PFSK-1 (cell line): ENCODE results near the gene SNX8.

Source experiments
- FOXP2 ChIP-seq: optimal IDR thresholded peaks from 2 replicates; pipeline ENCODE3; 2011; ENCODE audit warnings: borderline replicate concordance, control low read depth, inconsistent platforms; ENCODE audit not compliant: insufficient read depth; ENCODE audit errors: extremely low read length, extremely low read depth
- POLR2AphosphoS5 ChIP-seq: IDR thresholded peaks from 2 replicates; pipeline ENCODE4 v1.6.1; 2012; ENCODE audit warnings: low read depth, mild to moderate bottlenecking, control low read depth, low read length, moderate library complexity
- REST ChIP-seq, 2 experiments: IDR thresholded peaks; 2 replicates each; pipeline versions ENCODE4 v1.6.1 to v1.8.0; 2011 to 2012; ENCODE audit warnings: low read depth in 2 of 2, low read length in 2 of 2, control low read depth in 1 of 2, inconsistent platforms in 1 of 2, mild to moderate bottlenecking in 1 of 2, moderate library complexity in 1 of 2; ENCODE audit not compliant: insufficient read depth in 1 of 2
- SIN3A ChIP-seq: IDR thresholded peaks from 2 replicates; pipeline ENCODE4 v1.6.1; 2012; ENCODE audit warnings: mild to moderate bottlenecking, low read length, moderate library complexity, borderline replicate concordance; ENCODE audit not compliant: insufficient read depth
- TAF1 ChIP-seq: IDR thresholded peaks from 2 replicates; pipeline ENCODE4 v1.6.1; 2012; ENCODE audit warnings: low read length, control low read depth, borderline replicate concordance; ENCODE audit not compliant: insufficient read depth

GRCh38 chr7:2251381-2251780, 62.9 kb downstream of the SNX8 start:
- no peak for TF ChIP-seq POLR2AphosphoS5
- TF ChIP-seq TAF1: no peak
- TF ChIP-seq SIN3A: no peak
- no peak for TF ChIP-seq REST (IDR thresholded peaks at IDR 0.05; ENCODE audit: insufficient read depth in 1 of 2, low read depth in 2 of 2, low read length in 2 of 2)
- no peak for TF ChIP-seq FOXP2
